Ovary (tissue), 9 donors: ENCODE results near the gene TENM4. TPM values are rescaled to one million over a fixed set of nuclear protein-coding genes. Genes with fewer than 3 reads are reported as not detected.

Experiments used
- DNase-seq, 5 donors: peaks; one replicate each; pipeline ENCODE4 v3.0.0-alpha.2; 2019 to 2020
- H3K27ac ChIP-seq, 2 donors: fragments of 200-600 bp; one replicate each; pipeline versions ENCODE4 v1.5.1 to v1.8.0; 2019 to 2022
- H3K27me3 ChIP-seq: fragments of 200-600 bp; one replicate; pipeline ENCODE4 v1.8.0; 2022
- H3K36me3 ChIP-seq: fragments of 200-600 bp; sonication (generic); one replicate; pipeline ENCODE4 v1.5.1; 2019
- H3K4me1 ChIP-seq: one replicate; pipeline ENCODE4 v1.8.1; 2013; ENCODE audit warnings: mild to moderate bottlenecking, moderate library complexity; ENCODE audit not compliant: insufficient read depth
- H3K4me3 ChIP-seq: fragments of 200-600 bp; sonication (generic); one replicate; pipeline ENCODE4 v1.5.1; 2017
- H3K9me3 ChIP-seq, 2 donors: fragments of 200-600 bp in 1 of 2; sonication (generic) in 1 of 2; one replicate each; pipeline versions ENCODE4 v1.5.1 to v1.8.1; 2013 to 2019; ENCODE audit warnings: mild to moderate bottlenecking in 1 of 2, moderate library complexity in 1 of 2
- EP300 ChIP-seq: sonication (generic); formaldehyde crosslinking; IDR thresholded peaks from one replicate; pipeline ENCODE4 v1.6.1; 2017; ENCODE audit warnings: antibody characterized with exemption
- POLR2A ChIP-seq: fragments of 450-650 bp; IDR thresholded peaks from one replicate; pipeline ENCODE4 v1.6.1; 2017; ENCODE audit warnings: antibody characterized with exemption, mild to moderate bottlenecking, moderate library complexity
- WGBS, 3 donors: extraction: QIAGEN DNeasy Blood & Tissue Kit in 1 of 3; methylation state at CpG; one replicate each; pipeline versions ENCODE4 v1.1.5 to v1.1.7; 2013 to 2017; 5-methylcytosine and 5-hydroxymethylcytosine counted together
- intact Hi-C, 4 donors: fragments of 100-400 bp; cut with DNase I; formaldehyde crosslinking; loops; one replicate each; pipeline versions ENCODE4 v1.11.0 to v1.15.1; 2022 to 2023
- polyA plus RNA-seq, 2 donors: library from polyadenylated mRNA; stranded (reverse); fragments of 200-250 nt in 1 of 2; fragments of 350-450 nt in 1 of 2; fragmentation: Illumina TruSeq in 1 of 2; extraction: RNeasy Lipid Tissue Mini Kit (QIAGEN cat#74804) in 1 of 2; gene quantifications; one replicate each; pipeline ENCODE4 v1.2.3, GENCODE V29; 2013 to 2014
- total RNA-seq, 7 donors: library from RNA; depleted of rRNA in 2 of 7; stranded (reverse); fragments of >200 nt in 2 of 7; fragmentation: NEBNext Ultra II Directional in 3 of 7; extraction: Animal tissue kit (Norgen Biotek cat#: 25700) in 3 of 7; gene quantifications; one replicate each; pipeline versions ENCODE4 v1.1.0 to v1.2.4, GENCODE V29; 2016 to 2023
- TF ChIP-seq, protein P1 (sequence below), 3 donors: fragments of 450-650 bp in 2 of 3; fragments of 200-600 bp in 1 of 3; IDR thresholded peaks; one replicate each; pipeline versions ENCODE4 v1.5.1 to v1.8.0; 2016 to 2022; ENCODE audit warnings: antibody characterized with exemption in 3 of 3, mild to moderate bottlenecking in 1 of 3
- donor health status: DM: no; HTN: no; CAD: no; lungs with moderate emphysema.
- donor health status: DM: no; HTN: no; CAD: no.
- donor health status: Bipolar disorder and iron deficiency.
- donor health status: DM: yes; HTN: yes; CAD: no.
- donor health status: DM: no; HTN: no; CAD: no.
- donor health status: DM: yes; HTN: yes; CAD: no.

TENM4 gene
- total and polyA plus RNA-seq, 9 donors, result 11.0 to 206 (median 107) TPM

DNA sequence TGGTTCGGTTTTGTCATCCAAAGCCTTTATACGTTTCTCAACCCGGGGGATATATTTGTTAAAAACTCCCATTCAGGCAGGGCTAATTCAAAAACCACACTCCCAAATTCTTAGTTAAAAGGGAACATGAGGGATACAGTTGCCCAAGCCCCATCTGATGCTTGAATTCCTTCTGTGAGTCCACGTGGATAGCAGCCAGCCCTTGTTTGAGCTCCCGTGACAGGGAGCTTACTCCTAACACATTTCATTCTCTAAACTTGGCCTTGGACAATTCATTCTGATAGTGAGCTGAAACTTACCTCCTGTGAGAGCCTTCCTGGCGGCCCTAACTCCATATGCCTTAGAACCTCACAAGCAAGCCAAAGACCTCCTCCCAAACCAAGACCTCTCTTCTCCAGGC is 357.5 kb downstream of the TENM4 start:
- 34 to 39% (median 34%) methylated on average over 6 of the region's 6 CpGs for WGBS, 3 donors
- DNase-seq, result no peak
- no peaks in the 10 kb centered on the region for H3K36me3 ChIP-seq
- H3K27me3 ChIP-seq, result no peaks in the 10 kb centered on the region
- TF ChIP-seq, protein P1, sequence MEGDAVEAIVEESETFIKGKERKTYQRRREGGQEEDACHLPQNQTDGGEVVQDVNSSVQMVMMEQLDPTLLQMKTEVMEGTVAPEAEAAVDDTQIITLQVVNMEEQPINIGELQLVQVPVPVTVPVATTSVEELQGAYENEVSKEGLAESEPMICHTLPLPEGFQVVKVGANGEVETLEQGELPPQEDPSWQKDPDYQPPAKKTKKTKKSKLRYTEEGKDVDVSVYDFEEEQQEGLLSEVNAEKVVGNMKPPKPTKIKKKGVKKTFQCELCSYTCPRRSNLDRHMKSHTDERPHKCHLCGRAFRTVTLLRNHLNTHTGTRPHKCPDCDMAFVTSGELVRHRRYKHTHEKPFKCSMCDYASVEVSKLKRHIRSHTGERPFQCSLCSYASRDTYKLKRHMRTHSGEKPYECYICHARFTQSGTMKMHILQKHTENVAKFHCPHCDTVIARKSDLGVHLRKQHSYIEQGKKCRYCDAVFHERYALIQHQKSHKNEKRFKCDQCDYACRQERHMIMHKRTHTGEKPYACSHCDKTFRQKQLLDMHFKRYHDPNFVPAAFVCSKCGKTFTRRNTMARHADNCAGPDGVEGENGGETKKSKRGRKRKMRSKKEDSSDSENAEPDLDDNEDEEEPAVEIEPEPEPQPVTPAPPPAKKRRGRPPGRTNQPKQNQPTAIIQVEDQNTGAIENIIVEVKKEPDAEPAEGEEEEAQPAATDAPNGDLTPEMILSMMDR (IDR thresholded peaks at IDR 0.05), result no peak
- no peak for TF ChIP-seq EP300
- TF ChIP-seq POLR2A, result no peak
- no peaks in the 10 kb centered on the region for H3K9me3 ChIP-seq
- no peak overlapping the region for H3K27ac ChIP-seq
- peaks cover 7% of the 10 kb centered on the region for H3K4me1 ChIP-seq
- no peak overlapping the region for H3K4me3 ChIP-seq
- intact Hi-C loops, result no loop called here

DNA sequence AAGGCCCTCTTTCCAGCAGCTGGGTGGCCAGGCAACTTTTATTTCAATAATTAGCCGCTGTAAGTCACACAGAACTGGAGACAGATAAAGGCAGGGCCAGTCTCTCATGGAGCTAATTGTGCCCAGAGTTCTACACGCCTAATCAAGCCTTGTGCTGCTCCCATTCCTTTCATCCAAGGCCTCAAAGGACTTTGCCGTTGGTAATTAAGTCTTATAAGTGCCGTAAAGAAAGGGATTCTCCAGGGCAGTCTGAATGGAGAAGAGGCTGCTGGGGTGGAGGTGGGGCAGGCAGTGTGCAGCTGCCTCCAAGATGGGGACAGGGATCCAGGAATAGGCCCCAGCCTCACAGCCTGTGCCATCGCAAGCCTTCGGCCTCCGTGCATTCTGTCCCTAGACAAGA is 357.9 kb downstream of the TENM4 start:
- Histone ChIP-seq H3K4me1 (peaks cover 5% of the 10 kb centered on the region), H3K27ac (no peak overlapping the region), H3K9me3 (no peaks in the 10 kb centered on the region), H3K4me3 (no peak overlapping the region), H3K36me3 (no peaks in the 10 kb centered on the region), H3K27me3 (no peaks in the 10 kb centered on the region)
- TF ChIP-seq POLR2A (no peak), EP300 (no peak)
- TF ChIP-seq, protein P1 (IDR thresholded peaks at IDR 0.05), result no peak
- intact Hi-C loops, result no loop called here
- WGBS, 3 donors, result 71 to 78% (median 74%) methylated on average over 7 of the region's 7 CpGs
- DNase-seq, result no peak

DNA sequence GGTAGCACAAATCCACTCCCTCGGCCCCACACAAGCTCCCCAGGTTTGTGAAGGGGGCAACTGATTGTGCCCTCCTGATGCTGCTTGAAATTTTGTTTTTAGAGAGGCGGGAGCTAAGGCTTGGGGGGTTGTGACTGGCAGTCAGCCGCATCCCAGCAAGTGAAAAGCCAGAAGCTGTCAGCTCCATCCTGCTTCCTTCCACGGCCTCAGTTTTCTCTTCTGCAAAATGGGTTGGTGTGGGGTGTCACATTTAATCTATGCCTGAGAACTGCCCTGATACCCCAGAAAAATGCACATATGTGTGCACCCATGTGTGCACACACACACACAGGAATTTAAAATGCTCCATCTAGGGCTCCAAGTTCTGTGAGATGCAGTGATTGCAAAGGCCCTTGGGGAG is 358.6 kb downstream of the TENM4 start:
- Histone ChIP-seq H3K4me1 (peaks cover 7% of the 10 kb centered on the region), H3K27ac (no peak overlapping the region), H3K9me3 (no peaks in the 10 kb centered on the region), H3K27me3 (no peaks in the 10 kb centered on the region), H3K4me3 (no peak overlapping the region), H3K36me3 (no peaks in the 10 kb centered on the region)
- WGBS, 3 donors, result 87 to 95% (median 95%) methylated on average over 4 of the region's 4 CpGs
- intact Hi-C loops, result no loop called here
- TF ChIP-seq EP300, result no peak
- no peak for TF ChIP-seq POLR2A
- TF ChIP-seq, protein P1 (IDR thresholded peaks at IDR 0.05), result no peak
- no peak for DNase-seq

DNA sequence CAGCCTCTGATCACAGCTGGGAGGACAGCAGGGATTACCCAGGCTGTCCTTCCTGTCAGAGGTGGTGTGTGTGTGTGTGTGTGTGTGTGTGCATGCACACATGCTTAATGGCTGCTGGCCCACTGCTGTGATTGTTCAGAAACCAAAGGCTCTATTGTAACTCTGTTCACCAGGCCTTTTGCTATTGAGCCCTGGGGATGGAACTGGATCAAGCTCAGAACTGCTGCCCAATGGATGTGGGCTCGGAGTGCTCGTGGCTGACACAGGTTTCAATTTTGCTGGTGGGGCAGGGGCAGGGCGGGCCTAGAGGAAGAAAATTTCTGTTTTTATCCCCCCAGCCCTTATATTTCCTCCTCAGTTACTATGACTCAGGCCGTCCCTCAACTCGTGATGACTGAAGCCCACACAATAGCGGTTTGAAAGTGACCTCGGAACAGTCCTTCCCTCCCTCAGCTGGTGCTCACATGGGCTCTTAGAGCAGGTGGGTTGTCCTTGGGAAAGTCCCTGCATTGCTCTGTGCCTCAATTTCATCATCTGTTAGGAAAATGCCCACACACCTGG is 359.3 kb downstream of the TENM4 start:
- Histone ChIP-seq H3K27ac (no peak overlapping the region), H3K4me3 (no peak overlapping the region), H3K36me3 (no peaks in the 10 kb centered on the region), H3K27me3 (no peaks in the 10 kb centered on the region), H3K9me3 (no peaks in the 10 kb centered on the region), H3K4me1 (peaks cover 10% of the 10 kb centered on the region)
- TF ChIP-seq EP300, result no peak
- TF ChIP-seq, protein P1 (IDR thresholded peaks at IDR 0.05), result no peak
- TF ChIP-seq POLR2A, result no peak
- no peak for DNase-seq
- WGBS, 3 donors, result 89 to 92% (median 90%) methylated on average over 7 of the region's 7 CpGs
- intact Hi-C loops, result no loop called here
